Upper lobe of right lung (tissue), 1 donor: Measurements from ENCODE around the gene DDX52. TPM values are rescaled to one million over a fixed set of nuclear protein-coding genes. Genes with fewer than 3 reads are reported as not detected.
A peak's percentile ranks its signal among the peaks of the same experiment; 100 is the strongest.

Source experiments
- ATAC-seq: fragments of 200-7000 bp; cut with Tn5 transposase; one replicate; pipeline ENCODE4 v1.9.1; 2020; ENCODE audit warnings: mild to moderate bottlenecking, moderate library complexity
- DNase-seq: peaks from one replicate; pipeline ENCODE4 v3.0.0-alpha.2; 2020
- H3K27ac ChIP-seq: fragments of 200-600 bp; one replicate; pipeline ENCODE4 v1.8.0; 2022
- H3K27me3 ChIP-seq: fragments of 200-600 bp; one replicate; pipeline ENCODE4 v1.8.0; 2022; ENCODE audit warnings: mild to moderate bottlenecking
- H3K36me3 ChIP-seq: fragments of 200-600 bp; one replicate; pipeline ENCODE4 v1.8.0; 2022
- H3K4me1 ChIP-seq: fragments of 200-600 bp; one replicate; pipeline ENCODE4 v1.8.0; 2022
- H3K4me3 ChIP-seq: fragments of 200-600 bp; one replicate; pipeline ENCODE4 v1.8.0; 2022; ENCODE audit warnings: mild to moderate bottlenecking
- H3K9me3 ChIP-seq: fragments of 200-600 bp; one replicate; pipeline ENCODE4 v1.8.0; 2022
- CTCF ChIP-seq: fragments of 200-600 bp; IDR thresholded peaks from one replicate; pipeline ENCODE4 v1.8.0; 2022; ENCODE audit warnings: antibody characterized with exemption
- intact Hi-C: fragments of 100-400 bp; cut with DNase I; formaldehyde crosslinking; loops from one replicate; pipeline ENCODE4 v1.11.0; 2022
- total RNA-seq: library from RNA; stranded (reverse); fragmentation: NEBNext Ultra II Directional; extraction: Animal tissue kit (Norgen Biotek cat#: 25700); gene quantifications from one replicate; pipeline ENCODE4 v1.2.1, GENCODE V29; 2021
- donor health status: DM: no; HTN: yes; CAD: no; lungs with severe emphysema.

DDX52 gene
- total RNA-seq, 1 donor from 2014 or later: 20.9 TPM

- Histone ChIP-seq H3K36me3 (peaks cover 86% of the 10 kb centered on the region), H3K27ac (no peak overlapping the region), H3K27me3 (no peaks in the 10 kb centered on the region), H3K4me1 (no peaks in the 10 kb centered on the region), H3K9me3 (no peaks in the 10 kb centered on the region), H3K4me3 (no peak overlapping the region)
- no peak for TF ChIP-seq CTCF
- DNase-seq: no peak
- ATAC-seq: no peak
- intact Hi-C loops: no loop called here
Observed at GRCh38 chr17:37571674-37572073, 71.6 kb downstream of the DDX52 start.

- H3K4me1 ChIP-seq: no peaks in the 10 kb centered on the region
- intact Hi-C loops: no loop called here
- DNase-seq (peak; percentile 66), ATAC-seq (peak; percentile 87)
- no peaks in the 10 kb centered on the region for H3K27me3 ChIP-seq
- peaks cover 79% of the 10 kb centered on the region for H3K36me3 ChIP-seq
- TF ChIP-seq CTCF: peak; percentile 34
- H3K4me3 ChIP-seq: no peak overlapping the region
- no peak overlapping the region for H3K27ac ChIP-seq
- H3K9me3 ChIP-seq: no peaks in the 10 kb centered on the region
Observed at GRCh38 chr17:37570527-37571093, 72.6 kb downstream of the DDX52 start.

GRCh38 chr17:37568350-37569053 lies 74.7 kb downstream of the DDX52 start:
- no peak overlapping the region for H3K4me3 ChIP-seq
- ATAC-seq: no peak
- no peaks in the 10 kb centered on the region for H3K4me1 ChIP-seq
- H3K27ac ChIP-seq: no peak overlapping the region
- H3K9me3 ChIP-seq: no peaks in the 10 kb centered on the region
- intact Hi-C loops: no loop called here
- no peak for TF ChIP-seq CTCF
- H3K36me3 ChIP-seq: peaks cover 74% of the 10 kb centered on the region
- no peak for DNase-seq
- no peaks in the 10 kb centered on the region for H3K27me3 ChIP-seq

- H3K36me3 ChIP-seq: peaks cover 83% of the 10 kb centered on the region
- H3K27ac ChIP-seq: no peak overlapping the region
- no peak for DNase-seq
- no peak for ATAC-seq
- intact Hi-C loops: no loop called here
- H3K9me3 ChIP-seq: no peaks in the 10 kb centered on the region
- H3K4me1 ChIP-seq: no peaks in the 10 kb centered on the region
- H3K27me3 ChIP-seq: no peaks in the 10 kb centered on the region
- TF ChIP-seq CTCF: no peak
- no peak overlapping the region for H3K4me3 ChIP-seq
Observed at GRCh38 chr17:37567538-37567937, 75.7 kb downstream of the DDX52 start.

- ATAC-seq: no peak
- H3K4me1 ChIP-seq: no peaks in the 10 kb centered on the region
- TF ChIP-seq CTCF: no peak
- H3K27me3 ChIP-seq: no peaks in the 10 kb centered on the region
- no peak overlapping the region for H3K4me3 ChIP-seq
- intact Hi-C loops: no loop called here
- peaks cover 83% of the 10 kb centered on the region for H3K36me3 ChIP-seq
- DNase-seq: no peak
- H3K27ac ChIP-seq: no peak overlapping the region
- no peaks in the 10 kb centered on the region for H3K9me3 ChIP-seq
Observed at GRCh38 chr17:37567137-37567536, 76.1 kb downstream of the DDX52 start.
